Fibroblast of lung (primary cell): ENCODE measurements around the gene PROSER2. TPM values are rescaled to one million over a fixed set of nuclear protein-coding genes. Genes with fewer than 3 reads are reported as not detected.

Experiments
- DNase-seq, 2 donors: peaks; one replicate each; pipeline versions ENCODE4 v3.0.0 to v3.0.0-alpha.2; 2010; ENCODE audit warnings: low read depth in 2 of 2
- H2AFZ ChIP-seq: 2 replicates; pipeline ENCODE4 v1.5.1; 2012; ENCODE audit warnings: low read length, control low read depth, inconsistent platforms
- H3K27ac ChIP-seq: 2 replicates; pipeline ENCODE4 v1.5.1; 2011; ENCODE audit warnings: low read length, control low read depth; ENCODE audit not compliant: insufficient read depth
- H3K27me3 ChIP-seq: 2 replicates; pipeline ENCODE4 v1.5.1; 2011; ENCODE audit warnings: mild to moderate bottlenecking, low read length; ENCODE audit not compliant: control insufficient read depth, insufficient read depth
- H3K36me3 ChIP-seq: 2 replicates; pipeline ENCODE4 v1.5.1; 2011; ENCODE audit warnings: low read length; ENCODE audit not compliant: control insufficient read depth, insufficient read depth
- H3K4me1 ChIP-seq: 2 replicates; pipeline ENCODE4 v1.5.1; 2011; ENCODE audit warnings: low read length; ENCODE audit not compliant: control insufficient read depth, insufficient read depth; ENCODE audit errors: extremely low read depth
- H3K4me2 ChIP-seq: 2 replicates; pipeline ENCODE4 v1.5.1; 2011; ENCODE audit warnings: low read length, control low read depth; ENCODE audit not compliant: insufficient read depth; ENCODE audit errors: extremely low read depth
- H3K4me3 ChIP-seq, 4 experiments: fragments of 200-600 bp in 1 of 4; sonication (generic) in 1 of 4; replicated peaks in 1 of 4; 2 replicates each; pipeline ENCODE4 v1.5.1; 2011 to 2016; ENCODE audit warnings: low read length in 4 of 4, low read depth in 3 of 4, mild to moderate bottlenecking in 3 of 4, control low read depth in 2 of 4, inconsistent platforms in 1 of 4, mixed read lengths in 1 of 4; ENCODE audit not compliant: insufficient read depth in 1 of 4; ENCODE audit errors: control extremely low read depth in 1 of 4
- H3K79me2 ChIP-seq: 2 replicates; pipeline ENCODE4 v1.5.1; 2012; ENCODE audit warnings: mild to moderate bottlenecking, low read length, inconsistent platforms; ENCODE audit not compliant: control insufficient read depth, insufficient read depth
- H3K9ac ChIP-seq: 2 replicates; pipeline ENCODE4 v1.5.1; 2011; ENCODE audit warnings: mild to moderate bottlenecking, low read length, control low read depth; ENCODE audit not compliant: insufficient read depth
- H3K9me3 ChIP-seq: 2 replicates; pipeline ENCODE4 v1.5.1; 2012; ENCODE audit warnings: low read depth, low read length; ENCODE audit not compliant: control insufficient read depth, insufficient read depth
- H4K20me1 ChIP-seq: 2 replicates; pipeline ENCODE4 v1.5.1; 2011; ENCODE audit warnings: low read length; ENCODE audit not compliant: control insufficient read depth, insufficient read depth; ENCODE audit errors: extremely low read depth
- EZH2 ChIP-seq: IDR thresholded peaks from 2 replicates; pipeline ENCODE4 v1.5.1; 2012; ENCODE audit warnings: low read length, control low read depth, mild to moderate bottlenecking; ENCODE audit errors: missing control alignments
- polyA plus RNA-seq, 2 donors: library from polyadenylated mRNA; depleted of rRNA in 1 of 2; stranded (reverse) in 1 of 2; unstranded in 1 of 2; fragments of >200 nt; gene quantifications; 2 replicates each; pipeline ENCODE4 v1.2.1, GENCODE V29; 2011 to 2012; ENCODE audit warnings: missing spikeins in 1 of 2
- total RNA-seq: library from RNA; depleted of rRNA; stranded (reverse); fragments of >200 nt; gene quantifications from 2 replicates; pipeline ENCODE4 v1.2.1, GENCODE V29; 2014
- TF ChIP-seq, protein P1 (sequence below), 2 donors: IDR thresholded peaks in 1 of 2; conservative IDR thresholded peaks in 1 of 2; 1 replicate in 1 of 2; 2 replicates in 1 of 2; pipeline ENCODE4 v1.5.1; 2011 to 2012; ENCODE audit warnings: low read length in 2 of 2, control low read depth in 1 of 2, inconsistent platforms in 1 of 2, low read depth in 1 of 2, mild to moderate bottlenecking in 1 of 2

PROSER2 gene
- total and polyA plus RNA-seq, 2 donors (not counting 1 experiment from before 2014, with no cell fraction given) = 1.2 to 2.6 TPM

DNA sequence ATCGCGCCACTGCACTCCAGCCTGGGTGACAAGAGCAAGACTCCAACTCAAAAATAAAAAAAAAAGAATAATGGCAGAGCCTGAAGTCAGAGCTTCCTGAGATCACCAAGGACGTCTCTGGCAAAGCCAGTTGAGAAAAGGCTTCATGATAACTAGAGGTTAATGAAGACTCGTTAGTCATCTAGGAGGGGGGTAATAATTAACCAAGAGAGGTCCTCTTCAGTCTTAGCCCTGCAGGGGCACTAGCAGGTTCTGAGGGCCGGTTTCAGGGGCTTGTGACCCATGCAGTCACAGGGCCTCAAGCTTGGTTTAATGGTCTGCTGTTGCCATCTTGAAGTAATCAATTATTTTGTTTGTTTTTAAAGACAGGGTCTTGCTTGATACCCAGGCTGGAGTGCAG is 28.6 kb upstream of the PROSER2 start:
- Histone ChIP-seq H3K9me3 (no peaks in the 10 kb centered on the region), H3K4me3 (no peak overlapping the region), H4K20me1 (no peaks in the 10 kb centered on the region), H3K36me3 (no peaks in the 10 kb centered on the region), H3K27me3 (no peaks in the 10 kb centered on the region), H3K4me1 (no peaks in the 10 kb centered on the region), H3K79me2 (no peaks in the 10 kb centered on the region), H3K4me2 (no peak overlapping the region), H3K27ac (no peak overlapping the region), H2AFZ (no peak overlapping the region), H3K9ac (no peak overlapping the region)
- no peak for DNase-seq
- TF ChIP-seq, protein P1, sequence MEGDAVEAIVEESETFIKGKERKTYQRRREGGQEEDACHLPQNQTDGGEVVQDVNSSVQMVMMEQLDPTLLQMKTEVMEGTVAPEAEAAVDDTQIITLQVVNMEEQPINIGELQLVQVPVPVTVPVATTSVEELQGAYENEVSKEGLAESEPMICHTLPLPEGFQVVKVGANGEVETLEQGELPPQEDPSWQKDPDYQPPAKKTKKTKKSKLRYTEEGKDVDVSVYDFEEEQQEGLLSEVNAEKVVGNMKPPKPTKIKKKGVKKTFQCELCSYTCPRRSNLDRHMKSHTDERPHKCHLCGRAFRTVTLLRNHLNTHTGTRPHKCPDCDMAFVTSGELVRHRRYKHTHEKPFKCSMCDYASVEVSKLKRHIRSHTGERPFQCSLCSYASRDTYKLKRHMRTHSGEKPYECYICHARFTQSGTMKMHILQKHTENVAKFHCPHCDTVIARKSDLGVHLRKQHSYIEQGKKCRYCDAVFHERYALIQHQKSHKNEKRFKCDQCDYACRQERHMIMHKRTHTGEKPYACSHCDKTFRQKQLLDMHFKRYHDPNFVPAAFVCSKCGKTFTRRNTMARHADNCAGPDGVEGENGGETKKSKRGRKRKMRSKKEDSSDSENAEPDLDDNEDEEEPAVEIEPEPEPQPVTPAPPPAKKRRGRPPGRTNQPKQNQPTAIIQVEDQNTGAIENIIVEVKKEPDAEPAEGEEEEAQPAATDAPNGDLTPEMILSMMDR (conservative IDR thresholded peaks at IDR 0.05 in 1 of 2, IDR thresholded peaks at IDR 0.05 in 1 of 2; ENCODE audit: low read depth in 1 of 2, low read length in 2 of 2) = no peak
- TF ChIP-seq EZH2 = no peak

DNA sequence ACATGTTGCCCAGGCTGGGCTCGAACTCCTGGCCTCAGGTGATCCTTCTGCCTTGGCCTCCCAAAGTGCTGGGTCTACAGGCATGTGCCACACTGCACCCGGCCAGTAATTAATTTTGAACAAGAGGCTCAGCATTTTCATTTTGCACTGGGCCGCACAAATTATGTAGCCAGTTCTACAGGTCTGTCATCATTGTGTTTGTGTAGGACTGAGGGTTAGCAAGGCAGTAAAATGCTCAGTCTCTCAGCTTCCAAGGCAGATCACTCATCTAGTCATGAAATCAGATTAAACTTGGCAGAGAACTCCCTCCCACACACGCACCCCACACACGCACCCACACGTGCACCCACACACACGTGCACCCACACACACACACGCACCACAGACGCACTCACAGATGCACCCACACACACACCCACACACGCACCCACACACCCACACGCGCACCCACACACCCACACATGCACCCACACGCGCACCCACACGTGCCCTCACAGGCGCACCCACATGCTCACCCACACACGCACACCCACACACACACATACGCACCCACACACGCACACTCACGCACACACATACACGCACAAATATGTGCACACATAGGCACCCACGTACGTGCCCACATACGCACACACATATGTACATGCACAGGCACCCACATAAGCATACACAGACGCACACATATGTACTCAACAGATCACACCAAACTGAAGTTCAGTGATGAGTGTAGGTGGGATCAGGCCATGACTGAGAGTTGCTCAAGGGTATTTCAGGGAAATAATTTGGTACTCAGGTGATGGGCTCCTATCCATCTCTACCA is 27.8 kb upstream of the PROSER2 start:
- Histone ChIP-seq H3K79me2 (no peaks in the 10 kb centered on the region), H3K4me1 (no peaks in the 10 kb centered on the region), H3K9me3 (no peaks in the 10 kb centered on the region), H3K27me3 (no peaks in the 10 kb centered on the region), H3K36me3 (no peaks in the 10 kb centered on the region), H3K9ac (no peak overlapping the region), H2AFZ (no peak overlapping the region), H4K20me1 (no peaks in the 10 kb centered on the region), H3K4me3 (no peak overlapping the region), H3K4me2 (no peak overlapping the region), H3K27ac (no peak overlapping the region)
- no peak for DNase-seq
- no peak for TF ChIP-seq EZH2
- TF ChIP-seq, protein P1 (conservative IDR thresholded peaks at IDR 0.05 in 1 of 2, IDR thresholded peaks at IDR 0.05 in 1 of 2; ENCODE audit: low read depth in 1 of 2, low read length in 2 of 2) = no peak

DNA sequence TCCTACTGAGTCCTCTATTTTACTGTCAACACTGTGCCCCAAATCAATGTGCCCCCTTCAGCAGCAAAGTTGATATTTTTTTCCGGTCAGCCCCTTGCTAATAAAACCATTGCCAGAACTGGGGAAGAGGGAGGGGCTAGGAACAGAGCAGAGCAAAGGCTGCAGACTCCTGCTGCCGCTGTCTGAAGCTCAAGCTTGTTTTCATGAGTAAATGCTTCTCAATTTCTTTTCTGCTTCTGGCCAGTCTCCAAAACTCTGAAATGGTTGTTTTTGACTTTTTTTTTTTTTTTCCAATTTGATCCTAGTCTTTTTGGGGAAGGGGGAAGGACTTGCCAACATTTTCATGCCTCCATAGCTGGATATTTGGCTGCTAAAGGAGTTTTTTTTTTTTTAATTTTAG is 26.7 kb upstream of the PROSER2 start:
- no peak overlapping the region for H2AFZ ChIP-seq
- H3K4me1 ChIP-seq = no peaks in the 10 kb centered on the region
- H3K27me3 ChIP-seq = no peaks in the 10 kb centered on the region
- H3K79me2 ChIP-seq = no peaks in the 10 kb centered on the region
- H4K20me1 ChIP-seq = no peaks in the 10 kb centered on the region
- H3K9ac ChIP-seq = no peak overlapping the region
- DNase-seq = no peak
- no peak overlapping the region for H3K27ac ChIP-seq
- H3K4me3 ChIP-seq = no peak overlapping the region
- H3K4me2 ChIP-seq = no peak overlapping the region
- no peaks in the 10 kb centered on the region for H3K9me3 ChIP-seq
- TF ChIP-seq, protein P1 (conservative IDR thresholded peaks at IDR 0.05 in 1 of 2, IDR thresholded peaks at IDR 0.05 in 1 of 2; ENCODE audit: low read depth in 1 of 2, low read length in 2 of 2) = no peak
- no peak for TF ChIP-seq EZH2
- no peaks in the 10 kb centered on the region for H3K36me3 ChIP-seq
